Brain pericyte (primary cell): ENCODE results near the gene TUBE1.
"Not testable (repeated sequence)": the region's sequence is repeated elsewhere in the genome, so short reads cannot be mapped to it uniquely, and the experiment has no call there.

Experiments used
- DNase-seq: peaks from one replicate; pipeline ENCODE4 v3.0.0-alpha.2; 2012; ENCODE audit warnings: low read depth, low spot score

TUBE1 gene

GRCh38 chr6:112087136-112087911, at the start of gene TUBE1, which contains the start of gene FAM229B:
Gene TUBE1, minus strand, starts transcription at chr6:112087482. Its CDS starts 48 bp downstream, at chr6:112087434.
Gene FAM229B, plus strand, starts transcription at chr6:112087591. Its CDS starts 11,693 bp downstream, at chr6:112099284.
- peak; percentile 84 for DNase-seq

GRCh38 chr6:112130878-112131277, 43.6 kb upstream of the TUBE1 start:
- no peak for DNase-seq

- no peak for DNase-seq
Observed at GRCh38 chr6:112128208-112128607, 40.9 kb upstream of the TUBE1 start.

GRCh38 chr6:112123982-112124381, 36.7 kb upstream of the TUBE1 start:
- DNase-seq = no peak

- no peak for DNase-seq
Observed at GRCh38 chr6:112122756-112123155, 35.5 kb upstream of the TUBE1 start.

- no peak for DNase-seq
Observed at GRCh38 chr6:112118034-112118433, 30.8 kb upstream of the TUBE1 start.

GRCh38 chr6:112117554-112117953, 30.3 kb upstream of the TUBE1 start:
- no peak for DNase-seq

GRCh38 chr6:112116221-112116620, 28.9 kb upstream of the TUBE1 start:
- no peak for DNase-seq

GRCh38 chr6:112114577-112115223, 27.4 kb upstream of the TUBE1 start:
- DNase-seq = no peak

GRCh38 chr6:112113918-112114317, 26.6 kb upstream of the TUBE1 start:
- DNase-seq = peak; percentile 11

- DNase-seq = no peak
Observed at GRCh38 chr6:112113431-112113830, 26.1 kb upstream of the TUBE1 start.

- DNase-seq = no peak
Observed at GRCh38 chr6:112109262-112109661, 22.0 kb upstream of the TUBE1 start.

GRCh38 chr6:112106562-112106961, 19.3 kb upstream of the TUBE1 start:
- DNase-seq = no peak

GRCh38 chr6:112106026-112106425, 18.7 kb upstream of the TUBE1 start:
- DNase-seq = not testable (repeated sequence)

GRCh38 chr6:112100561-112100960, 13.3 kb upstream of the TUBE1 start:
- DNase-seq = no peak

GRCh38 chr6:112096901-112097300, 9.6 kb upstream of the TUBE1 start:
- no peak for DNase-seq

GRCh38 chr6:112087916-112088315, 634 bp upstream of the TUBE1 start:
- DNase-seq = no peak

GRCh38 chr6:112086744-112087135, 542 bp downstream of the TUBE1 start:
- peak; percentile 30 for DNase-seq

- DNase-seq = no peak
Observed at GRCh38 chr6:112085286-112086065, 1.8 kb downstream of the TUBE1 start.

- DNase-seq = no peak
Observed at GRCh38 chr6:112081569-112081968, 5.7 kb downstream of the TUBE1 start.

GRCh38 chr6:112066606-112067005, 20.7 kb downstream of the TUBE1 start:
- DNase-seq = no peak

- no peak for DNase-seq
Observed at GRCh38 chr6:112065426-112065986, 21.8 kb downstream of the TUBE1 start.
